ENCODE results near the gene THBS4.

Gene THBS4

GRCh38 chr5:80043187-80043586, 8.0 kb downstream of the THBS4 start:
- DNase-seq (ENCODE audit: low read depth in 3 of 3, low spot score in 1 of 3) = no peak

GRCh38 chr5:80048084-80048780, 13.1 kb downstream of the THBS4 start:
- no peak for DNase-seq (ENCODE audit: low read depth in 3 of 3, low spot score in 1 of 3)

- no peak for DNase-seq (ENCODE audit: low read depth in 3 of 3, low spot score in 1 of 3)
Observed at GRCh38 chr5:80052464-80052863, 17.3 kb downstream of the THBS4 start.

- DNase-seq (ENCODE audit: low read depth in 3 of 3, low spot score in 1 of 3) = no peak
Observed at GRCh38 chr5:80054682-80055081, 19.5 kb downstream of the THBS4 start.

GRCh38 chr5:80055491-80056170, 20.5 kb downstream of the THBS4 start:
- DNase-seq (ENCODE audit: low read depth in 3 of 3, low spot score in 1 of 3) = no peak

GRCh38 chr5:80057099-80057498, 22.0 kb downstream of the THBS4 start:
- DNase-seq (ENCODE audit: low read depth in 3 of 3, low spot score in 1 of 3) = no peak

- no peak for DNase-seq (ENCODE audit: low read depth in 3 of 3, low spot score in 1 of 3)
Observed at GRCh38 chr5:80057921-80058320, 22.8 kb downstream of the THBS4 start.

- DNase-seq (ENCODE audit: low read depth in 3 of 3, low spot score in 1 of 3) = no peak
Observed at GRCh38 chr5:80059354-80059980, 24.3 kb downstream of the THBS4 start.

- no peak for DNase-seq (ENCODE audit: low read depth in 3 of 3, low spot score in 1 of 3)
Observed at GRCh38 chr5:80060966-80061365, 25.8 kb downstream of the THBS4 start.

- no peak for DNase-seq (ENCODE audit: low read depth in 3 of 3, low spot score in 1 of 3)
Observed at GRCh38 chr5:80061547-80061946, 26.4 kb downstream of the THBS4 start.

GRCh38 chr5:80064124-80064523, 29.0 kb downstream of the THBS4 start:
- no peak for DNase-seq (ENCODE audit: low read depth in 3 of 3, low spot score in 1 of 3)

GRCh38 chr5:80067016-80067415, 31.9 kb downstream of the THBS4 start:
- DNase-seq (ENCODE audit: low read depth in 3 of 3, low spot score in 1 of 3) = no peak

- DNase-seq (ENCODE audit: low read depth in 3 of 3, low spot score in 1 of 3) = no peak
Observed at GRCh38 chr5:80067531-80068245, 32.5 kb downstream of the THBS4 start.

GRCh38 chr5:80068246-80068636, 33.1 kb downstream of the THBS4 start:
- DNase-seq (ENCODE audit: low read depth in 3 of 3, low spot score in 1 of 3) = no peak

- no peak for DNase-seq (ENCODE audit: low read depth in 3 of 3, low spot score in 1 of 3)
Observed at GRCh38 chr5:80068775-80069174, 33.6 kb downstream of the THBS4 start.

GRCh38 chr5:80069251-80069800, 34.2 kb downstream of the THBS4 start:
- DNase-seq (ENCODE audit: low read depth in 3 of 3, low spot score in 1 of 3) = no peak

GRCh38 chr5:80069918-80070318, 34.8 kb downstream of the THBS4 start:
- no peak for DNase-seq (ENCODE audit: low read depth in 3 of 3, low spot score in 1 of 3)

- no peak for DNase-seq (ENCODE audit: low read depth in 3 of 3, low spot score in 1 of 3)
Observed at GRCh38 chr5:80070338-80071056, 35.3 kb downstream of the THBS4 start.

GRCh38 chr5:80071510-80072021, 36.4 kb downstream of the THBS4 start:
- no peak for DNase-seq (ENCODE audit: low read depth in 3 of 3, low spot score in 1 of 3)
